Trophoblast cell (in vitro differentiated cells and primary cell): ENCODE data around the gene GRIK4.
A peak's percentile ranks its signal among the peaks of the same experiment; 100 is the strongest.

Source experiments
- DNase-seq, 2 donors: peaks; one replicate each; pipeline ENCODE4 v3.0.0-alpha.2; 2016
- H2AFZ ChIP-seq: 2 replicates; pipeline ENCODE4 v1.6.1; 2013; ENCODE audit warnings: low read length, moderate library complexity, mild to moderate bottlenecking; ENCODE audit not compliant: insufficient read depth, poor library complexity
- H2AK5ac ChIP-seq: 2 replicates; pipeline ENCODE4 v1.6.1; 2013; ENCODE audit warnings: mild to moderate bottlenecking, low read length
- H2BK120ac ChIP-seq: 2 replicates; pipeline ENCODE4 v1.6.1; 2013; ENCODE audit warnings: low read length, mild to moderate bottlenecking, moderate library complexity; ENCODE audit not compliant: insufficient read depth, poor library complexity
- H2BK12ac ChIP-seq: 2 replicates; pipeline ENCODE4 v1.6.1; 2013; ENCODE audit warnings: mild to moderate bottlenecking, low read length, moderate library complexity
- H2BK5ac ChIP-seq: 2 replicates; pipeline ENCODE4 v1.6.1; 2013; ENCODE audit warnings: low read length, low read depth, moderate library complexity, mild to moderate bottlenecking; ENCODE audit not compliant: poor library complexity
- H3K14ac ChIP-seq: 2 replicates; pipeline ENCODE4 v1.6.1; 2013; ENCODE audit warnings: mild to moderate bottlenecking, low read length
- H3K18ac ChIP-seq: 2 replicates; pipeline ENCODE4 v1.6.1; 2013; ENCODE audit warnings: mild to moderate bottlenecking, low read length
- H3K23ac ChIP-seq: 2 replicates; pipeline ENCODE4 v1.6.1; 2013; ENCODE audit warnings: low read length
- H3K27ac ChIP-seq: 2 replicates; pipeline ENCODE4 v1.5.1; 2013; ENCODE audit warnings: low read depth, mild to moderate bottlenecking, inconsistent platforms, low read length, moderate library complexity
- H3K27me3 ChIP-seq: 2 replicates; pipeline ENCODE4 v1.6.1; 2013; ENCODE audit warnings: inconsistent platforms, mild to moderate bottlenecking, low read length, moderate library complexity; ENCODE audit not compliant: insufficient read depth
- H3K36me3 ChIP-seq, 2 experiments: 1 replicate in 1 of 2; 2 replicates in 1 of 2; pipeline ENCODE4 v1.6.1; 2013; ENCODE audit warnings: low read length in 2 of 2, mild to moderate bottlenecking in 2 of 2, moderate library complexity in 1 of 2; ENCODE audit not compliant: insufficient read depth in 2 of 2, control insufficient read depth in 1 of 2
- H3K4ac ChIP-seq: 2 replicates; pipeline ENCODE4 v1.6.1; 2013; ENCODE audit warnings: low read depth, mild to moderate bottlenecking, low read length, moderate library complexity
- H3K4me1 ChIP-seq, 2 experiments: 1 replicate in 1 of 2; 2 replicates in 1 of 2; pipeline ENCODE4 v1.6.1; 2013; ENCODE audit warnings: low read length in 2 of 2, mild to moderate bottlenecking in 2 of 2, moderate library complexity in 1 of 2; ENCODE audit not compliant: insufficient read depth in 2 of 2, control insufficient read depth in 1 of 2
- H3K4me2 ChIP-seq: 2 replicates; pipeline ENCODE4 v1.6.1; 2013; ENCODE audit warnings: inconsistent platforms, mild to moderate bottlenecking, low read length, moderate library complexity
- H3K4me3 ChIP-seq: 2 replicates; pipeline ENCODE4 v1.5.1; 2013; ENCODE audit warnings: mild to moderate bottlenecking, low read depth, low read length, inconsistent platforms
- H3K79me1 ChIP-seq: one replicate; pipeline ENCODE4 v1.6.1; 2013; ENCODE audit warnings: low read length
- H3K79me2 ChIP-seq: 2 replicates; pipeline ENCODE4 v1.6.1; 2013; ENCODE audit warnings: low read length, mild to moderate bottlenecking; ENCODE audit not compliant: control insufficient read depth, insufficient read depth, poor library complexity
- H3K9ac ChIP-seq: 2 replicates; pipeline ENCODE4 v1.6.1; 2013; ENCODE audit warnings: mild to moderate bottlenecking, low read length
- H3K9me3 ChIP-seq: 2 replicates; pipeline ENCODE4 v1.6.1; 2013; ENCODE audit warnings: low read depth, mild to moderate bottlenecking, control low read depth, inconsistent platforms, low read length; ENCODE audit not compliant: insufficient read depth
- H4K12ac ChIP-seq: 2 replicates; pipeline ENCODE4 v1.6.1; 2013; ENCODE audit warnings: low read depth, mild to moderate bottlenecking, low read length, moderate library complexity
- H4K8ac ChIP-seq: 2 replicates; pipeline ENCODE4 v1.6.1; 2013; ENCODE audit warnings: low read depth, mild to moderate bottlenecking, low read length, moderate library complexity
- H4K91ac ChIP-seq: one replicate; pipeline ENCODE4 v1.6.1; 2013; ENCODE audit warnings: low read depth, mild to moderate bottlenecking, low read length, moderate library complexity
- WGBS: extraction: QIAGEN DNeasy Blood & Tissue Kit; methylation state at CpG from one replicate; pipeline ENCODE4 v1.1.7; 2013; ENCODE audit warnings: missing lambda C conversion rate; ENCODE audit not compliant: insufficient read length, insufficient coverage; ENCODE audit errors: extremely low coverage; 5-methylcytosine and 5-hydroxymethylcytosine counted together

The GRIK4 gene

GRCh38 chr11:120996973-120997372, 485.4 kb downstream of the GRIK4 start:
- Histone ChIP-seq H3K9me3 (no peaks in the 10 kb centered on the region), H3K4ac (no peak overlapping the region), H3K14ac (no peak overlapping the region), H3K36me3 (no peaks in the 10 kb centered on the region), H2BK5ac (no peak overlapping the region), H2BK12ac (no peak overlapping the region), H3K23ac (no peak overlapping the region), H2BK120ac (no peak overlapping the region), H4K12ac (no peak overlapping the region), H3K79me2 (no peaks in the 10 kb centered on the region), H3K27ac (no peak overlapping the region), H4K8ac (no peak overlapping the region), H2AK5ac (no peak overlapping the region), H3K27me3 (no peaks in the 10 kb centered on the region), H2AFZ (no peak overlapping the region), H3K9ac (no peak overlapping the region), H3K18ac (no peak overlapping the region), H3K4me1 (no peaks in the 10 kb centered on the region), H3K4me2 (no peak overlapping the region), H4K91ac (no peak overlapping the region), H3K79me1 (no peaks in the 10 kb centered on the region), H3K4me3 (no peak overlapping the region)
- WGBS: no CpG with 5 or more reads among the region's 5 CpGs
- DNase-seq: no peak

- no peak overlapping the region for H3K23ac ChIP-seq
- no peaks in the 10 kb centered on the region for H3K79me1 ChIP-seq
- no peak for DNase-seq
- H3K4ac ChIP-seq: no peak overlapping the region
- H4K91ac ChIP-seq: no peak overlapping the region
- no peak overlapping the region for H3K4me3 ChIP-seq
- H3K9ac ChIP-seq: no peak overlapping the region
- H3K4me2 ChIP-seq: no peak overlapping the region
- H3K27me3 ChIP-seq: no peaks in the 10 kb centered on the region
- no peak overlapping the region for H4K12ac ChIP-seq
- no peaks in the 10 kb centered on the region for H3K9me3 ChIP-seq
- H3K18ac ChIP-seq: no peak overlapping the region
- no peak overlapping the region for H4K8ac ChIP-seq
- WGBS: no CpG with 5 or more reads among the region's 1 CpG
- no peak overlapping the region for H2BK120ac ChIP-seq
- no peak overlapping the region for H2AK5ac ChIP-seq
- H3K27ac ChIP-seq: no peak overlapping the region
- no peak overlapping the region for H2BK5ac ChIP-seq
- no peaks in the 10 kb centered on the region for H3K4me1 ChIP-seq
- no peak overlapping the region for H2AFZ ChIP-seq
- no peak overlapping the region for H3K14ac ChIP-seq
- H3K36me3 ChIP-seq: no peaks in the 10 kb centered on the region
- no peak overlapping the region for H2BK12ac ChIP-seq
- H3K79me2 ChIP-seq: no peaks in the 10 kb centered on the region
Observed at GRCh38 chr11:120998581-120998980, 487.0 kb downstream of the GRIK4 start.

DNA sequence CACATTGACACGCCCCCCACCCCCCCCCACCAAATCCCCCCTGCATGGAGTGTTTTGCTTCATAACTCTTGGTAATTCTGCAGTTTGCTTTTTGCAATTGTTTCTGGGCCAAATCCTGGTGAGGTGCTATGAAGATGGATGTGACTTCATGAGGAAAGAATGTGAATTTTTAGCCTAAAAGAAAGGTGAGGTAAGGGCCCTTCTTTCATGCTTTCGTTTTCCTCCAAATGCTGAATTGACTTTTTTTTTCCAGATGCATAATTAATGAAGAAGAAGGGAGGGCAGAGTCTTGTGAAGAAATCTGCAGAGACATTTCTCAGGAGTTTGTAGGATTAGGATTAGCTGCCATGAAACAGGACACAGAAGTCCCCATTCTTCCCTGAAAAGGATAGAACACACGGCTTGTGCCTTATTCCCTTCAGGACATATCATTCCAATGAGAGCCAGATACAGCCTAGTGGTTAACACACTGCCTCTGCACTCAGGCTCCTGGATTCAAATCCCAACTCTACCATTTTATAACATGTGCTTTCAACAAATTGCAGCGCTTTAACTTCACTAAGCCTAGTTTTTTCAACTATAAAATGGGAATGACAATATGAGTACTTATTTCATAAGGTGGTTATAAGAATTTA, 492.8 kb downstream of the GRIK4 start:
- Histone ChIP-seq H3K4me3 (no peak overlapping the region), H3K9me3 (no peaks in the 10 kb centered on the region), H3K14ac (no peak overlapping the region), H2BK12ac (no peak overlapping the region), H3K79me2 (no peaks in the 10 kb centered on the region), H3K27ac (no peak overlapping the region), H3K18ac (no peak overlapping the region), H2AK5ac (no peak overlapping the region), H4K91ac (no peak overlapping the region), H3K27me3 (no peaks in the 10 kb centered on the region), H2AFZ (no peak overlapping the region), H3K79me1 (no peaks in the 10 kb centered on the region), H3K23ac (no peak overlapping the region), H3K9ac (no peak overlapping the region), H3K36me3 (no peaks in the 10 kb centered on the region), H4K8ac (no peak overlapping the region), H2BK120ac (no peak overlapping the region), H3K4me1 (no peaks in the 10 kb centered on the region), H4K12ac (no peak overlapping the region), H2BK5ac (no peak overlapping the region), H3K4me2 (no peak overlapping the region), H3K4ac (no peak overlapping the region)
- WGBS: no CpG with 5 or more reads among the region's 4 CpGs
- peak in 1 of 2 donors; percentile 34 for DNase-seq

- no peak overlapping the region for H2BK5ac ChIP-seq
- H3K79me1 ChIP-seq: no peaks in the 10 kb centered on the region
- no peak overlapping the region for H3K9ac ChIP-seq
- no peaks in the 10 kb centered on the region for H3K36me3 ChIP-seq
- WGBS: 100% methylated on average over 1 of the region's 1 CpG
- DNase-seq: no peak
- H2BK12ac ChIP-seq: no peak overlapping the region
- no peak overlapping the region for H3K18ac ChIP-seq
- no peaks in the 10 kb centered on the region for H3K9me3 ChIP-seq
- no peak overlapping the region for H3K14ac ChIP-seq
- H2AFZ ChIP-seq: no peak overlapping the region
- no peak overlapping the region for H3K23ac ChIP-seq
- no peak overlapping the region for H4K12ac ChIP-seq
- H3K4me2 ChIP-seq: no peak overlapping the region
- no peaks in the 10 kb centered on the region for H3K4me1 ChIP-seq
- no peaks in the 10 kb centered on the region for H3K27me3 ChIP-seq
- H2AK5ac ChIP-seq: no peak overlapping the region
- no peaks in the 10 kb centered on the region for H3K79me2 ChIP-seq
- H3K27ac ChIP-seq: no peak overlapping the region
- H3K4ac ChIP-seq: no peak overlapping the region
- no peak overlapping the region for H2BK120ac ChIP-seq
- no peak overlapping the region for H4K8ac ChIP-seq
- H4K91ac ChIP-seq: no peak overlapping the region
- H3K4me3 ChIP-seq: no peak overlapping the region
Observed at GRCh38 chr11:121006922-121007321, 495.4 kb downstream of the GRIK4 start.
